NCI-H2171 (cell line): Measurements from ENCODE around the gene PRR19.

Experiments
- DNase-seq: peaks from one replicate; lab custom pipeline; 2025; lab: John Stamatoyannopoulos, UW

PRR19 gene

GRCh38 chr19:42271045-42271419 is 30.9 kb upstream of the PRR19 start:
- no peak for DNase-seq

GRCh38 chr19:42271861-42272534 is 29.9 kb upstream of the PRR19 start:
- DNase-seq: no peak

DNA sequence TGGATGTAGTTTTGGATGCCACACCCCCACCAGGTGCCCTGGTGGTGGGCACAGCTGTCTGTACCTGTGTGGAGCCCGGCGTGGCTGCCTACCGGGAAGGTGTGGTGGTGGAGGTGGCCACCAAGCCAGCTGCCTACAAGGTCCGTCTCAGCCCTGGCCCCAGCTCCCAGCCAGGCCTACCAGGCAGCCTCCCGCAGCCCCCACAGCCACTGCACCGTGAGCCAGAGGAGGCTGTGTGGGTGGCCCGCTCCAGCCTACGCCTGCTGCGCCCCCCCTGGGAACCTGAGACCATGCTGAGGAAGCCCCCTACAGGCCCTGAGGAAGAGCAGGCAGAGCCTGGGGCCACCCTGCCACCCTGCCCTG is 29.4 kb upstream of the PRR19 start:
- no peak for DNase-seq

DNA sequence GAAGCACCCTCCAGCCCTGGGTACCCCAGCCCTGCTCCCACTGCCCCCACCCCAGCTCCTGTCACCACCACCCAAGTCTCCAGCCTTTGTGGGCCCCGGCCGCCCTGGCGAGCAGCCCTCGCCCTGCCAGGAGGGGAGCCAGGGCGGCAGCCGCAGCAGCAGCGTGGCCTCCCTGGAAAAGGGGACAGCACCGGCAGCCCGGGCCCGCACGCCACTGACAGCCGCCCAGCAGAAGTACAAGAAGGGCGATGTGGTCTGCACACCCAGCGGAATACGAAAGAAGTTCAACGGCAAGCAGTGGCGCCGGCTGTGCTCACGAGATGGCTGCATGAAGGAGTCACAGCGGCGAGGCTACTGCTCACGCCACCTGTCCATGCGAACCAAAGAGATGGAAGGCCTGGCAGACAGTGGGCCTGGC is 28.9 kb upstream of the PRR19 start:
- no peak for DNase-seq

DNA sequence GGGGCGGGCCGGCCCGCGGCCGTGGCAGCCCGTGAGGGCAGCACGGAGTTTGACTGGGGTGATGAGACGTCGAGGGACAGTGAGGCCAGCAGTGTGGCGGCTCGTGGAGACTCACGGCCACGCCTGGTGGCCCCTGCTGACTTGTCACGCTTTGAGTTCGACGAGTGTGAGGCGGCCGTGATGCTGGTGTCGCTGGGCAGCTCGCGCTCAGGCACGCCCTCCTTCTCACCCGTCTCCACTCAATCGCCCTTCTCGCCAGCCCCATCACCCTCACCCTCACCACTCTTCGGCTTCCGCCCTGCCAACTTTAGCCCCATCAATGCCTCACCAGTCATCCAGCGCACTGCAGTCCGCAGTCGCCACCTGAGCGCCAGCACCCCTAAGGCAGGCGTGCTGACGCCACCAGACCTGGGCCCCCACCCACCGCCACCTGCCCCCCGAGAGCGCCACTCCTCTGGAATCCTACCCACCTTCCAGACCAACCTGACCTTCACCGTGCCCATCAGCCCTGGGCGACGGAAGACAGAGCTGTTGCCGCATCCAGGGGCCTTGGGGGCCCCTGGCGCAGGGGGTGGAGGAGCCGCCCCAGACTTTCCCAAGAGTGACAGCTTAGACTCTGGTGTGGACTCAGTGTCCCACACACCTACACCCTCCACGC is 28.4 kb upstream of the PRR19 start:
- no peak for DNase-seq

DNA sequence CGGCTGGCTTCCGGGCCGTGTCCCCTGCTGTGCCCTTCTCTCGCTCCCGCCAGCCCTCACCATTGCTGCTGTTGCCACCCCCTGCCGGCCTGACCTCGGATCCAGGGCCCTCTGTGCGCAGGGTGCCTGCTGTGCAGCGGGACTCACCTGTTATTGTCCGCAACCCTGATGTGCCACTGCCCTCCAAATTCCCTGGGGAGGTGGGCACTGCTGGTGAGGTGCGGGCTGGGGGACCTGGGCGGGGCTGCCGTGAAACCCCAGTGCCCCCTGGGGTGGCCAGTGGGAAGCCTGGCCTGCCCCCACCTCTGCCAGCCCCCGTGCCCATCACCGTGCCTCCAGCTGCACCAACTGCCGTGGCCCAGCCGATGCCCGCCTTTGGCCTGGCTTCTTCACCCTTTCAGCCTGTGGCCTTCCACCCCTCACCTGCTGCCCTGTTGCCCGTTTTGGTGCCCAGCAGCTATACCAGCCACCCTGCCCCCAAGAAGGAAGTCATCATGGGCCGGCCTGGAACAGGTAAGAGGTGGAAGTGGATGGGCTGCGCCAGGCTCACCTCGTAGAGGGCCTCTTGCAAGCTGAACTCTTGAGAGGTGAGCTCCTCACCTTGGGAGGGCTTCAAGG is 27.8 kb upstream of the PRR19 start:
- DNase-seq: no peak

DNA sequence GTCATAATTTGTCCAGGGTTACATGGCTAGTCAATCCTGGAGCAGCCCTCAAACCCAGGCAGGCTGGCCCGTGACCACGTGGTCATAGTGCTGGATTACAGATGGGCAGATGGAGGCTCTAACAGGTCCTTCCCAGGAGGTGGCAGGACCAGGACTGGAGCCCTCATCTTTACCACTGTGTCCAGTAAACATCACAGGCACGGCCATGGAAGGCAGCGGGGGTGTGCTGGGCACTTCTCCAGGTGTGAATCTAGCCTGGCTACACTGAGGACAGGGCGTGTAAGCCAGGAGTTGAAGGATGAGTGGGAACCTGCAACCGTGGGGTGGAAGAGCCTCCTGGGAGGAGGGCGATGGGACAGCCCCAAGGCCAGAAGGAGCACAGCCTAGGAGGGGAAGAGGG is 26.8 kb upstream of the PRR19 start:
- DNase-seq: no peak

DNA sequence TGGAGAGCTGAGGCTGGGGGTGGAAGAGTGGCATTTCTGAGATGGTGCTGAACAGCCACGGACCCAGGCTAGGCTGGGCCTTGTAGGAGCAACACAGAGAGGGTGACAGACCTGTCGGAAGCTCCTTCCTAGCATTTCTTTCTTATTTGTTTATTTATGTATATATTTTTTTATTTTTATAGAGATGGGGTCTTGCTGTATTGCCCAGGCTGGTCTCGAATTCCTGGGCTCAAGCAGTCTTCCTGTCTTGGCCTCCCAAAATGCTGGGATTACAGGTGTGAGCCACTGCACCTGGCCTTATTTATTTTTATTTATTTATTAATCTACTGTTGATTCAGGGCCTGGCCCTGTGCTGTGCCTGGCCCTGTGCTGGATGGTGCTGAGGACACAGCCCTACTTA is 26.4 kb upstream of the PRR19 start:
- no peak for DNase-seq

- DNase-seq: no peak
These were observed 25.6 kb upstream of the PRR19 start for GRCh38 chr19:42276284-42276683.

DNA sequence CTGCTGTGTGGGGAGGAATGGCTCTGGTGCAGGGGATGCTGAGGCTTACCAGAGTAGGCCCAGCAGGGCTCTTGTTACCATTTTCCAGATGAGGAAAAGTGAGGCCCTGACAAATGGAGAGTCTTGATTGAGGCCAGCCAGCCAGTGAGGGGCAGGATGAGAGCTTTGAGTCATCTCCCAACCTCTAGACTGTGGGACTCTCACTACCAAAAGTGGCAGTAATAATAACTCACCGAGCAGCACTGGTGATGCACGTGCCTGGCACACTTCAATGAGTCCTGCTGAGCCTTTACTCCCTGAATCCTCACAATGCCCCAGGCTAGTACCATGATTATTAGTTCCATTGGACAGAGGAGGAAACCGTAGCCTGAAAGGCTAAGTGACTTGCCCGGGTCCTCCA is 25.1 kb upstream of the PRR19 start:
- no peak for DNase-seq

GRCh38 chr19:42277821-42278451 is 24.0 kb upstream of the PRR19 start:
- DNase-seq: peak; percentile 20

DNA sequence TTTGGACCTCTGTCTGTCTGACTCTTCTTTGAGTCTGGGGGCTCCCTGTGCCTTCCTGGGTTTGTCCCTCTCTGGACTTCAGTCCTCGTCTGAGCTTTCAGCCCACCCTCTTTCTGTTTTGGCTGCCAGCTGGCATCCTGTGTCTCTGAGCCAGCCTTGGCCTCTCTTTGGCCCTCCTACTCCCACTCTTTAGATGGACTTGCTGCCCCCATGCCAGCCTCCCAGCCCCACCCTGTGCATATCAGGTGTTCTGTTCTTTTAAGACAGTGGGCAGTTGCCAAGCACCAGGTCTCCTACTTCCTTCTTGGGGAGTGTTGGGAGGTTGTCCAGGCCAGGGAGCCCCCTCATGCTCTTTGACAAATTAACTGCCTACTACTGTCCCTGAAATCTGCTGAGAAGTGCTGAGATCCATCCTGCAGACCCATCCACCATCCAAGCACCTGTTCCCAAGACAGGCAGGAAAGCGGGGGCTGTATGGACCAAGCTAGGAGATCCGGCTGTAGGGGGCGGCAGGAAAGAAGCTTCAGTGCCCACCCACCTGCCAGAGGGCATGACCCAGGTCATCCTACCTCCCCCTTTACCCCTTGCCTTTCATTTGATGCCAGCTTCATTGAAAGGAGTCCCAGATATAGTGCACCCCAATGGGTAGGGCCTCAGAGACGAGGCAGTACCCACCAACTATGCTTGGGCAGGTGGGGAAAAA is 23.3 kb upstream of the PRR19 start:
- DNase-seq: no peak

DNA sequence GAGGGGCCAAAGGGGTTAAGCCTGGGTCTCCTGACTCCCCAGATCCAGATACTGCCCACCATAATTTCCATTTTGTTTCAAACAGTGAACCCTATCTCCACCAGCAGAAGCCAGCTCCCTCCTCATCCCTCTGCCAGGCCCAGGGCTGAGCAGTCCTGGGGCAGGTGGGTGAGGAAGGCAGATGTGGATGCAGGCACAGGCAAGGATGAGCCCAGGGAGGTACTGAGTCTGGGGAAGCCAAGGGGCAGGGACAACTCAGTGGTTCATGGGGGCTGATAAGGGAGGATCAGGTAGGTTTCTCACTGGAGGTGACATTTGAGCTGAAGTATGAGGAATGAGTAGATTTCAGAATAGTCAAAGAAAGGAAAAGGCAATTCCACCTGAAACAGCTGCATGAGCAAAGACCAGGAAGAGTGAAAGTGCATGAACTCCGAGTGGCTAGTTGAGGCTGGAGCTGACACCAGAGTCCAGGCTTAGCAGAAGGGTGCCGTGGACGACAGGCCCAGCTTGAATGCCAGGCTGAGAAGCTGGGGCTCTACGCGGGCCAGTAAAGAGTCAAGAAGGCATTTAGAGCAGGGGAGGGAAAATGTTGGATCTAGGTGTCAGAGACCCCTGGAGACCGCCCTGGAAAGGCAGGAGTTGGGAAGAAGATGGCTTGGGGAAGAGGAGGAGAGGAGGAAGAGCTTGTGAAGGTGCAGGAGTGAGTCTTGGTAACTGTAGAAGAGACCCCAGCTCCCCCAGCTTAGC is 22.6 kb upstream of the PRR19 start:
- no peak for DNase-seq

- DNase-seq: peak; percentile 96
These were observed 21.8 kb upstream of the PRR19 start for GRCh38 chr19:42279902-42280814.

DNA sequence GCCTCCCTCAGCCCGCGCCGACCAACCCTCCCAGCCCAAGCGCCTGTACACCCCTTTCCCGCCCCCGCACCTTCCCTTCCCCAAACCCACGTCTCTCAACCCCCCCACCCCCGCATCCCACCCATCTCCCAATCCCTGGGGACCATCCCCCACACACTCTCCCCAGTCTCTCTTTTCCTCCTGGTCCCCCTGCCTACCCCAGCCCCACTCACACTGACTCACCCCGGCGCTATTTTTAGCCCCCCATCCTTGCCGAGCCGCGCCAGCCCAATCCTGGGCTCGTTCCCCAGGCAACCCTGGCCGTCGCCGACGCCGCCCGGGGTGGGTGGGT is 21.2 kb upstream of the PRR19 start:
- DNase-seq: peak; percentile 83

DNA sequence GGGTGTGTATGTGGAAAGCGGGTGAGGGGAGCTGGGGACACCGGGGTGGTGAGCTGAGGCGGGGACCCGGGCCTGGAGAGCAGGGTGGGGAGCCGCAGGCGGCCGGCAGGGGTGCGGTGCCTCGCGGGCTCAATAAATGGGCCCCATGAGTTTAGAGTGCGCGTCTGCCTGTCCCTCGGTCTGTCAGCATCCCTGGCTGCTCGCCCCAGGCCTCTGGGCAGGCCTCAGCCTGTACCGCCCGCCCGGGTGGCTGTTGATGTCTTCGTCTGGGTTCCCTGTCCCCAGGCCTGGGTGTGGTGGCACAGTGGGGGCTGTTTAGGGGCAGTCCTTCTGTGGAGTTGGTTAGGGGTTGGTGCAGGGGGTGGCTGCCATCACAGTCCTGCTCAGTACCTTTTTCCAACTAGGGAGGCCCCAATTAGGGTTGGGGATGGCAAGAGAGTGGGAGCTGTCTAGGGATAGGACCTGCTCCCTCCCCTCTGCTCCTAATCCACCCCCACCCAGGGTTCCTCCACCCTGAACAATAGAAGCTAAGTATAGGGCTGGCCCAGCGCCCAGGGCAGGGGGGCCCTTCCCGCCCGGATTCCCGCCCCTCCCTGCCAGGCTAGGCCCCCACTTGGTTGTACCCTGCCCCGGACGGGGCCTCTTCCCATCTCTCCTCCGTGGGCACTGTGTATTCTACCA is 20.6 kb upstream of the PRR19 start:
- peak; percentile 36 for DNase-seq

- no peak for DNase-seq
These were observed 19.8 kb upstream of the PRR19 start for GRCh38 chr19:42281827-42282762.

- no peak for DNase-seq
These were observed 19.1 kb upstream of the PRR19 start for GRCh38 chr19:42282819-42283187.
